Naive thymus-derived CD4-positive, alpha-beta T cell (primary cell): ENCODE results near the gene SNRNP48. TPM values are rescaled to one million over a fixed set of nuclear protein-coding genes. Genes with fewer than 3 reads are reported as not detected.

Experiments used
- ATAC-seq: fragments of 150-1000 bp; cut with Tn5 transposase; 2 replicates; pipeline ENCODE4 v1.10.0; 2021; ENCODE audit warnings: mild to moderate bottlenecking, moderate library complexity
- CTCF ChIA-PET: fragments of 350-600 bp; sonication (Branson Sonifier 250); formaldehyde crosslinking; loops from one replicate; lab custom pipeline; 2021; ENCODE audit warnings: antibody characterized with exemption; lab: Charles Lee
- POLR2A ChIA-PET: fragments of 350-600 bp; sonication (Branson Sonifier 250); formaldehyde crosslinking; loops from one replicate; lab custom pipeline; 2021; ENCODE audit warnings: antibody characterized with exemption, inconsistent platforms; lab: Charles Lee
- DNase-seq, 9 donors: peaks; one replicate each; pipeline versions ENCODE4 v3.0.0 to v3.0.0-alpha.2; 2020 to 2022; ENCODE audit warnings: mixed read lengths in 1 of 9
- H3K27ac ChIP-seq: one replicate; pipeline ENCODE4 v1.7.0; 2013; ENCODE audit warnings: mild to moderate bottlenecking, low read depth, low read length, moderate library complexity
- H3K27me3 ChIP-seq, 2 donors: one replicate each; pipeline ENCODE4 v1.7.0; 2013; ENCODE audit warnings: low read length in 2 of 2, mild to moderate bottlenecking in 2 of 2, moderate library complexity in 2 of 2; ENCODE audit not compliant: control insufficient read depth in 2 of 2, insufficient read depth in 2 of 2
- H3K36me3 ChIP-seq, 3 experiments: 1 replicate in 2 of 3; 2 replicates in 1 of 3; pipeline ENCODE4 v1.7.0; 2013; ENCODE audit warnings: low read length in 3 of 3, mild to moderate bottlenecking in 3 of 3, moderate library complexity in 1 of 3; ENCODE audit not compliant: insufficient read depth in 3 of 3, control insufficient read depth in 2 of 3
- H3K4me1 ChIP-seq, 2 donors: one replicate each; pipeline ENCODE4 v1.7.0; 2013; ENCODE audit warnings: low read length in 2 of 2, mild to moderate bottlenecking in 2 of 2, moderate library complexity in 1 of 2; ENCODE audit not compliant: control insufficient read depth in 2 of 2, insufficient read depth in 2 of 2
- H3K4me3 ChIP-seq: 2 replicates; pipeline ENCODE4 v1.7.0; 2013; ENCODE audit warnings: mild to moderate bottlenecking, low read length
- H3K9me3 ChIP-seq, 3 experiments: 1 replicate in 2 of 3; 2 replicates in 1 of 3; pipeline ENCODE4 v1.7.0; 2013; ENCODE audit warnings: low read length in 3 of 3; ENCODE audit not compliant: control insufficient read depth in 2 of 3
- H3K27ac Mint-ChIP-seq, 9 donors: one replicate each; pipeline ENCODE4 v1.8.0; 2020 to 2022; ENCODE audit warnings: mixed read lengths in 9 of 9, mild to moderate bottlenecking in 8 of 9, moderate library complexity in 5 of 9, inconsistent platforms in 2 of 9
- H3K27me3 Mint-ChIP-seq, 5 donors: one replicate each; pipeline ENCODE4 v1.8.0; 2021 to 2022; ENCODE audit warnings: mixed read lengths in 5 of 5, mild to moderate bottlenecking in 1 of 5
- H3K36me3 Mint-ChIP-seq, 5 donors: one replicate each; pipeline ENCODE4 v1.8.0; 2020 to 2022; ENCODE audit warnings: mixed read lengths in 5 of 5, mild to moderate bottlenecking in 3 of 5, inconsistent platforms in 1 of 5
- H3K4me1 Mint-ChIP-seq, 7 donors: one replicate each; pipeline ENCODE4 v1.8.0; 2020 to 2022; ENCODE audit warnings: mixed read lengths in 7 of 7, mild to moderate bottlenecking in 3 of 7, inconsistent platforms in 1 of 7
- H3K4me3 Mint-ChIP-seq, 10 donors: one replicate each; pipeline ENCODE4 v1.8.0; 2020 to 2022; ENCODE audit warnings: mild to moderate bottlenecking in 10 of 10, mixed read lengths in 10 of 10, moderate library complexity in 6 of 10, inconsistent platforms in 2 of 10
- H3K9me3 Mint-ChIP-seq, 11 donors: one replicate each; pipeline ENCODE4 v1.8.0; 2020 to 2022; ENCODE audit warnings: mixed read lengths in 11 of 11, mild to moderate bottlenecking in 4 of 11, inconsistent platforms in 1 of 11, moderate library complexity in 1 of 11
- intact Hi-C, 2 donors: fragments of 100-400 bp; cut with micrococcal nuclease; formaldehyde crosslinking; loops; one replicate each; pipeline ENCODE4 v1.15.1; 2023
- polyA plus RNA-seq, 2 donors: library from polyadenylated mRNA; unstranded; fragments of 300-500 nt; fragmentation: Illumina TruSeq; gene quantifications; one replicate each; pipeline ENCODE4 v1.2.3, GENCODE V29; 2021
- total RNA-seq, 6 experiments: library from RNA in 5 of 6; stranded (reverse) in 5 of 6; gene quantifications; 1 replicate in 5 of 6; 2 replicates in 1 of 6; pipeline ENCODE4 v1.2.3 and lab custom pipeline; 2021 to 2026

SNRNP48 gene
- total and polyA plus RNA-seq, 7 experiments from 2014 or later = 8.6 to 30.4 (median 14.0) TPM

DNA sequence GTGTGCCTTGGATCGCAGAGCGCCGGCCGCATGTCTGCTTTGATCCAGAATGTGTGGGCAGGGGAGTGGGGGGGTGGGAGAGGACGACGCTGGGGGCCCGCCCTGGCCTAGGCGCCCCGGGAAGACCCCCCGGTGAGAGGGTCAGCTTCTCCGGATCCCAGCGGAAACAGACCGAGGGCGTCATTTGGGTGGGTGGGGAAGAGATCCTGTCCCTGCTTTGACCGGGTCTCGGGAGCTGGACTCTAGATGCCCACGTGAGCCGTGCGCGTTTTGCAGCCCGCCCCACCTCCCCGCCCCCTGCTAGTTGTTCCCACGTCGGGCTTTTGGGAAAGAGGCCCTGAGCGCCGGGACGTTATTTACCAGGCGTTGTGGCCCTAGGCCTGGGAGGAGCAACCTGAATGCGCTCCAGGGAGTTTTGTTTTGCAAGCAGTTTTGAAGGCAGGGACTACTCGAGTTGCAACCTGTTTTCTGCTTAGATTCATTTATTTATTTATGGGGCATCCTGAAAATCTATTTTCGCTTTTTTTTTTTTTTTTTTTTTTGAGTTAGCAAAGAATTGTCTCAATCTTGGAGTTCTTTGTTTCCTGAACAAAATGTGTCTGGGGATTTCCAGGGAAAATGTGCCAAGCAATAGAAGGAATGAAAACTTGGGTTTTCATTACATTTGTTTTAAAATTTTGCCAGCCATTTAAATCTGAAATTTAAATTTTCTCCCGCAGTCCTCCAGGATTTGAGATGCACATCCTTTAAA is 46.9 kb upstream of the SNRNP48 start:
- Histone ChIP-seq H3K4me3 (no peak overlapping the region), H3K4me1 (no peaks in the 10 kb centered on the region), H3K27ac (no peak overlapping the region), H3K9me3 (no peaks in the 10 kb centered on the region), H3K36me3 (no peaks in the 10 kb centered on the region), H3K27me3 (peaks cover 10 to 27% of the 10 kb centered on the region in 2 donors)
- CTCF ChIA-PET = no interaction called here
- peaks cover 0 to 4% (median 0%) of the 10 kb centered on the region in 5 donors for H3K36me3 Mint-ChIP-seq
- POLR2A ChIA-PET = no interaction called here
- intact Hi-C loops = loop anchor here in 1 of 2 donors (10.0 kb wide), 1 partner anchor 1538 kb away; the partner anchor contains the start of gene NRN1
- H3K27me3 Mint-ChIP-seq = peaks cover 57 to 78% (median 68%) of the 10 kb centered on the region in 5 donors
- no peak for DNase-seq
- H3K9me3 Mint-ChIP-seq = peaks cover 0 to 4% (median 0%) of the 10 kb centered on the region in 11 donors
- H3K27ac Mint-ChIP-seq = no peak overlapping the region
- peak overlapping the region in 8 of 10 donors; percentile 56 to 89 (median 78) for H3K4me3 Mint-ChIP-seq
- H3K4me1 Mint-ChIP-seq = peaks cover 5 to 19% (median 9%) of the 10 kb centered on the region in 7 donors
- no peak for ATAC-seq

DNA sequence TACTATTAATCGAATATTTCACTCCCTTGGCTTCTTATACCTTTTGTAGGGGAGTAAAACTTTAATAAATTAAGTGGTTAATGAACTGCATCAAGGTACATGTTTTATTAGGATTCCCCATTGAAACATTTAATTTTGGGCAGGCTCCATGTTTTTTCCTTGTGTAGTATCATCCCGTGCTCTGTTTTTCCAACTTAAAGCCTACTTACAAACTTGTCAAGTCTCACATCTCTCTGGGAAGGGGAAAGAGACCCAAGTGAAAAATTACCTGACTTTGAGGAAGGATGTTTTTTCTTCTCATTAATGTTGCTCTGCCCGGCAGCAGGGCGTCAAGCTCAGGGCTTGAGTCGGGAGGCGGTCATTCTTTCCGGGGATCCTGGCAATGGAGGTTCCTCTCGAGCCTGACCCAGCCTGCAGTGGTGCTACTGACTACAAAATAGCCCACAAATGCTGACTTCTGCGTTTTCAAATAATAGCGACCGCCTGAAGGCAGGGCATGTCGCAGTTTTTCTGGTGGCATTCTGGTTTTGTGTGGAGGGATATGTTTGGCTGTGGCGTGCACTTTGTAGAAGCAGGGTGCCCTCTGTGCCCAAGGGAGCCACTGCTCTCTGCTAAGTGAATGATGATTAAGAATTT is 46.1 kb upstream of the SNRNP48 start:
- Mint-ChIP-seq H3K36me3 (peaks cover 0 to 4% (median 0%) of the 10 kb centered on the region in 5 donors), H3K9me3 (peaks cover 0 to 4% (median 0%) of the 10 kb centered on the region in 11 donors), H3K4me3 (peak overlapping the region in 7 of 10 donors; percentile 3 to 89 (median 37)), H3K27ac (no peak overlapping the region), H3K27me3 (peaks cover 55 to 78% (median 66%) of the 10 kb centered on the region in 5 donors), H3K4me1 (peaks cover 5 to 19% (median 9%) of the 10 kb centered on the region in 7 donors)
- POLR2A ChIA-PET = no interaction called here
- Histone ChIP-seq H3K9me3 (no peaks in the 10 kb centered on the region), H3K27me3 (peaks cover 10 to 24% of the 10 kb centered on the region in 2 donors), H3K27ac (no peak overlapping the region), H3K4me3 (no peak overlapping the region), H3K4me1 (no peaks in the 10 kb centered on the region), H3K36me3 (no peaks in the 10 kb centered on the region)
- intact Hi-C loops = loop anchor here in 1 of 2 donors (10.0 kb wide), 1 partner anchor 1539 kb away; the partner anchor contains the start of gene NRN1
- DNase-seq (no peak), ATAC-seq (no peak)
- CTCF ChIA-PET = no interaction called here

DNA sequence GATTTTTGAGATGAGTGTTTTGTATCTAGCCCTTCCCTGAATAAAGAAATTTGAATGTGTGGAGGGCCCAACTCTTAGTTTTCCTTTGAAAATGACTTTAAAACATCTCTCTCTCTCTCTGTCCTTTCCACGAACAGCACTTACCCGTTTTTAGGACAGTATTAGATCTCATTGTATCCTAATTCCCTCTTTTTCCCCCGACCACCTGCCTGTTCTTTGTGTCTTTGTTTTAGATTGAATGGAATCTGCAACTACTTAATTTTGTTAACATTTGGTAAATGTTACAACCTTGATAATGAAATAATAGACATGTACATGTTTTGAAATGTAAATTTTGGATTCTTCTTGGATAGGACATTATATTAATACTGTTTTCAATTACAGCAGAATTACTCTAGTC is 45.4 kb upstream of the SNRNP48 start:
- H3K36me3 Mint-ChIP-seq = peaks cover 0 to 4% (median 0%) of the 10 kb centered on the region in 5 donors
- peaks cover 5 to 19% (median 9%) of the 10 kb centered on the region in 7 donors for H3K4me1 Mint-ChIP-seq
- no peak for ATAC-seq
- no peaks in the 10 kb centered on the region for H3K36me3 ChIP-seq
- peaks cover 0 to 5% (median 0%) of the 10 kb centered on the region in 11 donors for H3K9me3 Mint-ChIP-seq
- intact Hi-C loops = loop anchor here in 1 of 2 donors (10.0 kb wide), 1 partner anchor 1540 kb away; the partner anchor contains the start of gene NRN1
- no peak for DNase-seq
- ChIA-PET CTCF (no interaction called here), POLR2A (no interaction called here)
- H3K4me1 ChIP-seq = no peaks in the 10 kb centered on the region
- peaks cover 50 to 78% (median 66%) of the 10 kb centered on the region in 5 donors for H3K27me3 Mint-ChIP-seq
- H3K9me3 ChIP-seq = no peaks in the 10 kb centered on the region
- peak overlapping the region in 3 of 10 donors; percentile 9 to 64 (median 15) for H3K4me3 Mint-ChIP-seq
- H3K27me3 ChIP-seq = peaks cover 10 to 23% of the 10 kb centered on the region in 2 donors
- no peak overlapping the region for H3K27ac Mint-ChIP-seq
- H3K4me3 ChIP-seq = no peak overlapping the region
- no peak overlapping the region for H3K27ac ChIP-seq

DNA sequence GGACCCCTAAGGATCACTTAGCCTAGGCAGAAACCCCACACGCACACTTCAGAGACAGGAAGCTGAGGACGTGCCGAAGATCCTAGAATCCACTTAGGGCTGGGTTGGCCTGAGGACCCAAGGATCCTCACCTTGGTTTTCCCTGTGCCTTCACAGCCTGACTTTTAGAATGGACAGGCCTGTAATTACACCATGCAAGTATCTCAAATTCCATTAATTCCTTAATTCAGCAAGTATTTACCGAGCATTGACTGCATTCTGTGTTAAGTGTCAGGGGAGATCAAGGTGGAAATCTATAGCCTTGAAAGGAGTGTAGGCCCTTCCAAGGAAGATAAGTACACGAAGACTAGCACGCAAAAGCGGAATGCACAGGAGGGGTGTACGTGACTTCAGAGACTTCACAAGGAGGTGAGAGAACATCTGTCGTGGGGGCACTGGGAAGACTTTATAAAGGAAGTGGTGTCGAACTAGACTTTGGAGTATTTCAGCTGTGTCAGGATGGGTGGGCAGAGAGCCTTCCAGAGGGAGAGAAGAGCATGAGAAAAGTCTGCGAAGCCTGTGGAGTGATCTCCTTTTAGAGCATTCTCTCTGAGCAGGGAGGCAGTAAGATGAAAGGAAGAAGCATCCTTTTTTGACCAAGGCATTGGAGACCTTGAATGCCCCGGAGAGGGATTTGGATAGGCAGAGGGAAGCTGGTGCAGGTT is 44.5 kb upstream of the SNRNP48 start:
- peaks cover 41 to 71% (median 58%) of the 10 kb centered on the region in 5 donors for H3K27me3 Mint-ChIP-seq

DNA sequence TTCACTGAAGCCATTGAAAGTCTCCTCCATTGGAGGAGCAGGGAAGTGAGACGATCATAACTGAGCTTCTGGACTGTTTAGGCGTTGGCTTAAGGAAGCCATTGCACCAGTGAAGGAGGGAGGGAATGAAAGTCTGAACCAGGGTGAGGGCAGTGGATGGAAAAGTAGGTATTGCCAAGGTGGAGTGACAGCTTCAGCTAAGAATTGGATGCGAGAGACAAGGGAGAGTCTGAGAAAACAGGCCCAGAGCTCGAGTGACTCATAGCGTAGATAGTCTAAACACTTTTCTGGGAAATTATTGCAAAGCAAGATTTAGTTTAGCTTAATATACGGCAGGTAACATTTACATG is 44.0 kb upstream of the SNRNP48 start:
- Mint-ChIP-seq H3K4me3 (no peak overlapping the region), H3K27ac (no peak overlapping the region), H3K4me1 (peaks cover 1 to 10% (median 5%) of the 10 kb centered on the region in 7 donors), H3K36me3 (peaks cover 0 to 4% (median 0%) of the 10 kb centered on the region in 5 donors), H3K9me3 (peaks cover 0 to 3% (median 0%) of the 10 kb centered on the region in 11 donors), H3K27me3 (peaks cover 36 to 66% (median 54%) of the 10 kb centered on the region in 5 donors)
- Histone ChIP-seq H3K27me3 (peaks cover 4 to 12% of the 10 kb centered on the region in 2 donors), H3K4me1 (no peaks in the 10 kb centered on the region), H3K36me3 (no peaks in the 10 kb centered on the region), H3K27ac (no peak overlapping the region), H3K4me3 (no peak overlapping the region), H3K9me3 (no peaks in the 10 kb centered on the region)
- ChIA-PET CTCF (no interaction called here), POLR2A (no interaction called here)
- DNase-seq (no peak), ATAC-seq (no peak)
- intact Hi-C loops = loop anchor here in 1 of 2 donors (10.0 kb wide), 1 partner anchor 1541 kb away; the partner anchor contains the start of gene NRN1

More for the DNA sequence above, 44.5 kb upstream of the SNRNP48 start:
- Mint-ChIP-seq H3K9me3 (peaks cover 0 to 3% (median 0%) of the 10 kb centered on the region in 11 donors), H3K36me3 (peaks cover 0 to 4% (median 0%) of the 10 kb centered on the region in 5 donors), H3K27ac (no peak overlapping the region), H3K4me3 (no peak overlapping the region), H3K4me1 (peaks cover 5 to 15% (median 9%) of the 10 kb centered on the region in 7 donors)
- POLR2A ChIA-PET = no interaction called here
- Histone ChIP-seq H3K36me3 (no peaks in the 10 kb centered on the region), H3K4me3 (no peak overlapping the region), H3K9me3 (no peaks in the 10 kb centered on the region), H3K27me3 (peaks cover 4 to 17% of the 10 kb centered on the region in 2 donors), H3K27ac (no peak overlapping the region), H3K4me1 (no peaks in the 10 kb centered on the region)
- ATAC-seq (no peak), DNase-seq (no peak)
- CTCF ChIA-PET = no interaction called here
- intact Hi-C loops = loop anchor here in 1 of 2 donors (10.0 kb wide), 1 partner anchor 1541 kb away; the partner anchor contains the start of gene NRN1

DNA sequence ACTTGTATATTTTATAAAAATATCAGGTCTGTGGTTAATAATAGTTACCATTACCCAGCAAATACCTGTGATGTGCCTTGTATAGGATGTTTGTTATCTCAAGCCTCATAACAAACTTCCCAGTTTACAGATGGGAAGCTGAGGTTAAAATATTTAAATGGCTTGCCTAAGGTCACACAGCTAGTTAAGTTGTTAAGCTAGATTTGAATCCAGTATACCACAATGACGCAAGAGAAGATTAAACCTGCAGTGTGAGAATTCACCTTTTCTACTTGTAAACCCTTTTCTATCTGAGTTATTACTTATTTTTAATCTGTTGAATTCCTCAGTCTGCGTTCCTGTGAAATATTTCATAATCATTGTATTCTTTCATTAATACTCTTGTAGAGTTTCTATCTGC is 43.6 kb upstream of the SNRNP48 start:
- H3K4me1 Mint-ChIP-seq = peaks cover 0 to 8% (median 3%) of the 10 kb centered on the region in 7 donors
- ATAC-seq = no peak
- no peak overlapping the region for H3K27ac Mint-ChIP-seq
- H3K9me3 Mint-ChIP-seq = peaks cover 0 to 3% (median 0%) of the 10 kb centered on the region in 11 donors
- Histone ChIP-seq H3K4me3 (no peak overlapping the region), H3K4me1 (no peaks in the 10 kb centered on the region), H3K27me3 (peaks cover 4 to 11% of the 10 kb centered on the region in 2 donors), H3K36me3 (no peaks in the 10 kb centered on the region), H3K27ac (no peak overlapping the region), H3K9me3 (no peaks in the 10 kb centered on the region)
- intact Hi-C loops = loop anchor here in 1 of 2 donors (10.0 kb wide), 1 partner anchor 1542 kb away; the partner anchor contains the start of gene NRN1
- peaks cover 34 to 65% (median 51%) of the 10 kb centered on the region in 5 donors for H3K27me3 Mint-ChIP-seq
- peaks cover 0 to 4% (median 0%) of the 10 kb centered on the region in 5 donors for H3K36me3 Mint-ChIP-seq
- H3K4me3 Mint-ChIP-seq = no peak overlapping the region
- no peak for DNase-seq
- ChIA-PET CTCF (no interaction called here), POLR2A (no interaction called here)
